ENCODE measurements around the gene KLF17.

- no peak for TF ChIP-seq EZH2 (IDR thresholded peaks at IDR 0.05; ENCODE audit: insufficient read depth, poor library complexity, severe bottlenecking)
- no peak for TF ChIP-seq EZH2phosphoT487 (IDR thresholded peaks at IDR 0.05; ENCODE audit: insufficient read depth, low read depth)
These were observed 32.7 kb downstream of the KLF17 start for GRCh38 chr1:44151332-44151731.
